Measurements from ENCODE around the gene PEAK1. TPM values are rescaled to one million over a fixed set of nuclear protein-coding genes. Genes with fewer than 3 reads are reported as not detected.

The PEAK1 gene
- total RNA-seq, 2 experiments from 2014 or later = 9.2 to 11.0 TPM

GRCh38 chr15:77228828-77229227 lies 191.1 kb downstream of the PEAK1 start:
- Histone ChIP-seq H3K36me3 (ENCODE audit: insufficient read depth, low read length) (no peaks in the 10 kb centered on the region), H3K4me1 (ENCODE audit: insufficient read depth, low read length) (no peaks in the 10 kb centered on the region), H3K27me3 (ENCODE audit: control insufficient read depth in 1 of 2, insufficient read depth in 2 of 2, low read length in 2 of 2) (no peaks in the 10 kb centered on the region), H3K9me3 (ENCODE audit: control insufficient read depth in 1 of 2, insufficient read depth in 1 of 2, low read length in 2 of 2) (no peaks in the 10 kb centered on the region), H3K4me3 (ENCODE audit: low read length) (no peak overlapping the region), H3K27ac (ENCODE audit: low read depth in 1 of 2, low read length in 2 of 2) (no peak overlapping the region)
- ChIA-PET CTCF (no interaction called here), POLR2A (no interaction called here)
- no peak for DNase-seq
- Mint-ChIP-seq H3K36me3 (ENCODE audit: low read depth) (no peaks in the 10 kb centered on the region), H3K27me3 (no peaks in the 10 kb centered on the region), H3K4me3 (no peak overlapping the region), H3K9me3 (no peaks in the 10 kb centered on the region), H3K27ac (no peak overlapping the region), H3K4me1 (ENCODE audit: low read depth) (peaks cover 21% of the 10 kb centered on the region)
- TF ChIP-seq, protein P1, sequence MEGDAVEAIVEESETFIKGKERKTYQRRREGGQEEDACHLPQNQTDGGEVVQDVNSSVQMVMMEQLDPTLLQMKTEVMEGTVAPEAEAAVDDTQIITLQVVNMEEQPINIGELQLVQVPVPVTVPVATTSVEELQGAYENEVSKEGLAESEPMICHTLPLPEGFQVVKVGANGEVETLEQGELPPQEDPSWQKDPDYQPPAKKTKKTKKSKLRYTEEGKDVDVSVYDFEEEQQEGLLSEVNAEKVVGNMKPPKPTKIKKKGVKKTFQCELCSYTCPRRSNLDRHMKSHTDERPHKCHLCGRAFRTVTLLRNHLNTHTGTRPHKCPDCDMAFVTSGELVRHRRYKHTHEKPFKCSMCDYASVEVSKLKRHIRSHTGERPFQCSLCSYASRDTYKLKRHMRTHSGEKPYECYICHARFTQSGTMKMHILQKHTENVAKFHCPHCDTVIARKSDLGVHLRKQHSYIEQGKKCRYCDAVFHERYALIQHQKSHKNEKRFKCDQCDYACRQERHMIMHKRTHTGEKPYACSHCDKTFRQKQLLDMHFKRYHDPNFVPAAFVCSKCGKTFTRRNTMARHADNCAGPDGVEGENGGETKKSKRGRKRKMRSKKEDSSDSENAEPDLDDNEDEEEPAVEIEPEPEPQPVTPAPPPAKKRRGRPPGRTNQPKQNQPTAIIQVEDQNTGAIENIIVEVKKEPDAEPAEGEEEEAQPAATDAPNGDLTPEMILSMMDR (IDR thresholded peaks at IDR 0.05) = no peak
- intact Hi-C loops (cut with DNase I, micrococcal nuclease) = no loop called here
- ATAC-seq (ENCODE audit: poor library complexity) = no peak

DNA sequence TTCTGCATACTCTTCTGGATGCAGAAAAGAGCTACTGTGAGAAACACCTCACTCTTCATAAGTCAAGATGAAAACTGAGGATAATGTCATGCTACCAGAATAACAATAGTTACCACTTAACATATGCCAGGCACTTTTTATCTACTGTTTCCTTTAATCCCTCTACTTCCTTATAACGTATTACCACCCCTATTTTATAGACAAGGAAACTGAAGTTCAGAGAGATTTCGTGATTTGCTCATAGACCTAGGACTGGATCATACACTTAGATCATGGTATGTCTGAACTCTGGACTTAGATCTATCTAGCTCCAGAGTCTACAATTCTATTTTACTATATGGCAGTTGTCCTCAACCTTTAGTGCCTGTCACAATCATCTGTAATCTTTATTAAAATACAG lies 193.3 kb downstream of the PEAK1 start:
- no peaks in the 10 kb centered on the region for H3K27me3 ChIP-seq (ENCODE audit: control insufficient read depth in 1 of 2, insufficient read depth in 2 of 2, low read length in 2 of 2)
- intact Hi-C loops (cut with DNase I, micrococcal nuclease) = no loop called here

GRCh38 chr15:77225646-77226045 lies 194.3 kb downstream of the PEAK1 start:
- H3K4me1 ChIP-seq (ENCODE audit: insufficient read depth, low read length) = no peaks in the 10 kb centered on the region
- ATAC-seq (ENCODE audit: poor library complexity) = no peak
- H3K36me3 ChIP-seq (ENCODE audit: insufficient read depth, low read length) = no peaks in the 10 kb centered on the region
- Mint-ChIP-seq H3K9me3 (no peaks in the 10 kb centered on the region), H3K4me3 (no peak overlapping the region), H3K27ac (no peak overlapping the region), H3K4me1 (ENCODE audit: low read depth) (peaks cover 21% of the 10 kb centered on the region), H3K36me3 (ENCODE audit: low read depth) (no peaks in the 10 kb centered on the region), H3K27me3 (no peaks in the 10 kb centered on the region)
- H3K27ac ChIP-seq (ENCODE audit: low read depth in 1 of 2, low read length in 2 of 2) = no peak overlapping the region
- no peak for DNase-seq
- ChIA-PET POLR2A (no interaction called here), CTCF (interaction anchor here (1.2 kb wide), 1 partner anchor 317 kb away, joined by 3 read pairs; no protein-coding TSS in a partner anchor)
- TF ChIP-seq, protein P1 (IDR thresholded peaks at IDR 0.05) = no peak
- H3K27me3 ChIP-seq (ENCODE audit: control insufficient read depth in 1 of 2, insufficient read depth in 2 of 2, low read length in 2 of 2) = no peaks in the 10 kb centered on the region
- no peaks in the 10 kb centered on the region for H3K9me3 ChIP-seq (ENCODE audit: control insufficient read depth in 1 of 2, insufficient read depth in 1 of 2, low read length in 2 of 2)
- intact Hi-C loops (cut with DNase I, micrococcal nuclease) = no loop called here
- no peak overlapping the region for H3K4me3 ChIP-seq (ENCODE audit: low read length)

More for the DNA sequence above, 193.3 kb downstream of the PEAK1 start:
- Mint-ChIP-seq H3K4me3 (no peak overlapping the region), H3K9me3 (no peaks in the 10 kb centered on the region), H3K27ac (no peak overlapping the region), H3K36me3 (ENCODE audit: low read depth) (no peaks in the 10 kb centered on the region), H3K4me1 (ENCODE audit: low read depth) (peaks cover 21% of the 10 kb centered on the region), H3K27me3 (no peaks in the 10 kb centered on the region)
- CTCF ChIA-PET = no interaction called here
- POLR2A ChIA-PET = no interaction called here
- no peak for DNase-seq
- no peaks in the 10 kb centered on the region for H3K36me3 ChIP-seq (ENCODE audit: insufficient read depth, low read length)
- ATAC-seq (ENCODE audit: poor library complexity) = no peak
- H3K4me3 ChIP-seq (ENCODE audit: low read length) = no peak overlapping the region
- no peak overlapping the region for H3K27ac ChIP-seq (ENCODE audit: low read depth in 1 of 2, low read length in 2 of 2)
- H3K4me1 ChIP-seq (ENCODE audit: insufficient read depth, low read length) = no peaks in the 10 kb centered on the region
- TF ChIP-seq, protein P1 (IDR thresholded peaks at IDR 0.05) = no peak
- H3K9me3 ChIP-seq (ENCODE audit: control insufficient read depth in 1 of 2, insufficient read depth in 1 of 2, low read length in 2 of 2) = no peaks in the 10 kb centered on the region

Data from CD4-positive, alpha-beta T cell (primary cell).